Activated naive CD8-positive, alpha-beta T cell treated with anti-CD3 and anti-CD28 coated beads, Interleukin-2, amount 10 ng/mL, durations not matched to agents 7 days and 5 days (primary cell): ENCODE data around the gene PLA2G3. TPM values are rescaled to one million over a fixed set of nuclear protein-coding genes. Genes with fewer than 3 reads are reported as not detected.

Experiments
- ATAC-seq: fragments of 150-1000 bp; cut with Tn5 transposase; one replicate; pipeline ENCODE4 v1.10.0; 2021; ENCODE audit warnings: low read depth, moderate library complexity
- POLR2A ChIA-PET: fragments of 350-600 bp; sonication (Branson Sonifier 250); formaldehyde crosslinking; loops from one replicate; lab custom pipeline; 2021; ENCODE audit warnings: antibody characterized with exemption; lab: Charles Lee
- DNase-seq: peaks from one replicate; pipeline ENCODE4 v3.0.0; 2021
- H3K27ac Mint-ChIP-seq: one replicate; pipeline ENCODE4 v1.8.0; 2022; ENCODE audit warnings: mild to moderate bottlenecking, mixed read lengths
- H3K27me3 Mint-ChIP-seq: one replicate; pipeline ENCODE4 v1.8.0; 2022; ENCODE audit warnings: mild to moderate bottlenecking, moderate library complexity, mixed read lengths
- H3K36me3 Mint-ChIP-seq: one replicate; pipeline ENCODE4 v1.8.0; 2021; ENCODE audit warnings: mild to moderate bottlenecking, mixed read lengths
- H3K4me1 Mint-ChIP-seq: one replicate; pipeline ENCODE4 v1.8.0; 2021; ENCODE audit warnings: mixed read lengths
- H3K4me3 Mint-ChIP-seq: one replicate; pipeline ENCODE4 v1.8.0; 2022; ENCODE audit warnings: mild to moderate bottlenecking, moderate library complexity, mixed read lengths
- H3K9me3 Mint-ChIP-seq: one replicate; pipeline ENCODE4 v1.8.0; 2021; ENCODE audit warnings: mixed read lengths
- total RNA-seq, 2 experiments: library from RNA; stranded (reverse); gene quantifications; one replicate each; pipeline ENCODE4 v1.2.3, GENCODE V29; 2021

PLA2G3 gene
- total RNA-seq, 2 experiments from 2014 or later = not detected

DNA sequence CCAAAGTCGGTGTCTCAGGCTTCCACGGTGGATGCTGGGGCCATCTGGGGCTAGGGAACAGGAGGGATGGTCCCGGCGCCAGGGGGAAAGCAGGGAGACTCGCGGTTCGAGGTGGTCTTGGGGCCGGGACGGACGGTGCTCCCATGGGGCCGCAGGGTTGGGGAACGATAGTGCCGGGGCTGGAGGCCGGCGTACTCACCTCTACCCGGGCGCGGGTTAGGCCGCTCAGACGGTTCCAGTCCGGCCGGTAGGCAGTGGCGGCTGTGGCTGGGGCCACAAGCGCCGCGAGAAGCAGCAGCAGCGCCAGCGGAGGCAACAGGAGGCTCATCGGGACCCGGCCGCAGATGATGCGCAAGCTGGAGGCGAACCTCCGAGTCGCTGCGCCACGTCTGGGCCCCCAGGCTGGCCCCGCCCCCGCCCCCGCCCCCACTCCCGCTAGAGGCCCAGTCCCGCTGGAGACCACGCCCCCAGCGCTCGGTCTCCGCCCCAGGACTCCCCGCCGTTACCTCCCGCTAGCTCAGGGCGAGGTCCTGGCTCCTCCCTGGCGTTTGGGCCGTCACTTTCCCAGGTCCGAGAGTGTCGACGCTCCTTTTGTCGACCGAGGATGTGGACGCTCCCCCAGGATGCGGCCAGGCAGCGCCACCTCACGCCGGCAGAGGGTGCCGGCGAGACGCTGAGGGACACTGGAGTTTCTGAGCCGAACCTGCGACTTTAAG lies 33.0 kb downstream of the PLA2G3 start, which contains the start of gene SELENOM:
TSS of gene SELENOM (minus strand) at position 391 of the 716 bp plus-strand sequence. CDS start at position 328, 63 bp downstream.
- Mint-ChIP-seq H3K4me3 (peak within 1 kb of the TSS; percentile 96), H3K4me1 (peaks cover 8% of the 10 kb centered on the region), H3K27me3 (peaks cover 3% of the 10 kb centered on the region), H3K36me3 (no peaks in the 10 kb centered on the region), H3K27ac (peak within 1 kb of the TSS; percentile 63), H3K9me3 (no peaks in the 10 kb centered on the region)
- POLR2A ChIA-PET = interaction anchor here (0.6 to 1.0 kb wide), 4 partner anchors 26 to 105 kb away, joined by 3 to 5 read pairs (median 4); partner anchors contain the start of genes LIMK2 and SMTN
- ATAC-seq = peak; percentile 94
- DNase-seq = peak; percentile 89

DNA sequence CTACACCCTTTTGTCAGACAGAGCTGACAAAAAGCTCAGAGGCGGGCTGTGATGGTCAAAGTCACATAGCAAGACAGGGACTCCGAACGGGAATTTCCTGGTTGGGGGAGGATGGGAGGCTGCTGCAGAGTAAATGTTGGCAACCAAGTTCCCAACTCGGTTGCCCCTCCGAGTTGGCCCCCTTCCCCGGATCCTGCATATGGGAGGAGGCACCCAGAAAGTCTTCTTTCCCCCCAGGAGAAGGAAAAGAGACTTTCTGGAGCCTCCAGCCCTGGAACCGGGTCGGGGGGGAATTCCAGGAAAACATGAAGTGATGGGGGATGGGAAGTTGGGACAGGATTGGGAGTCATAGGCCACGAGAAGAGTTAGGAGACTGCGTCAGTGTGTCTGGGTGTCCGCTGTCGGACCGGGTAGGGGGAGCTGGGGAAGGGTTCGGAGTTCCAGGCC lies 33.6 kb downstream of the PLA2G3 start:
- POLR2A ChIA-PET = interaction anchor here (1.0 kb wide), 2 partner anchors 26 to 106 kb away, joined by 4 to 5 read pairs; partner anchors contain the start of genes LIMK2 and SMTN
- Mint-ChIP-seq H3K27ac (no peak overlapping the region), H3K9me3 (no peaks in the 10 kb centered on the region), H3K4me1 (peaks cover 10% of the 10 kb centered on the region), H3K4me3 (peak overlapping the region; percentile 96), H3K36me3 (peaks cover 2% of the 10 kb centered on the region), H3K27me3 (peaks cover 3% of the 10 kb centered on the region)
- DNase-seq (no peak), ATAC-seq (no peak)

DNA sequence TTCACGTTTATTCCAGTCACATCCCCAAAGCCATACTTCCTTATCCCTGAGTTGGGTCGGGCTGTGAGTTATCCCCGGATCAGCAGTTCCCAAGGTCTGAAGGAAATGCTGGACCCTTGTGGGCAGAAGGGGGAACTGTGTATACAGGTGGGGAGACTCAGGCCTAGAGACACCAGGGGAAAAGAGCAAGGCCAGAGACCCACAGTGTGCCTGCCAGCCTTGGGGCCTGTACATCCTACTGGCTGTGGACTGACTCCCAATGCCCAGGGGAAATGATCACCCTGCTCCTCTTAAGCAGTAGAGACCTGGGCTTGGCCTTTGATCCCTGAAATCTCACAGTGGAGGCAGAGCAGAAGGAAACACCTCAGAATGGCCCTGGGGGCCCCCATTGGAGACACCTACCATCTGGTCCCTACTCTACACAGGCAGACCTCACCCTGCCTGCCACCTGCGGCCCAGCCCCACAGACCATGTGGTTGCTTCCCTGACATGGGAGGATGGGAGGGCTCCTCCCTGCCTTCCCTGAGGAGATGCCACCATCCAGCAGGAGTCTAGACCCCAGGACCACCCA lies 34.2 kb downstream of the PLA2G3 start:
- DNase-seq (no peak), ATAC-seq (no peak)
- no peak overlapping the region for H3K4me3 Mint-ChIP-seq
- POLR2A ChIA-PET = no interaction called here
- H3K27me3 Mint-ChIP-seq = peaks cover 3% of the 10 kb centered on the region
- H3K36me3 Mint-ChIP-seq = peaks cover 2% of the 10 kb centered on the region
- no peaks in the 10 kb centered on the region for H3K9me3 Mint-ChIP-seq
- H3K27ac Mint-ChIP-seq = no peak overlapping the region
- H3K4me1 Mint-ChIP-seq = peaks cover 10% of the 10 kb centered on the region

DNA sequence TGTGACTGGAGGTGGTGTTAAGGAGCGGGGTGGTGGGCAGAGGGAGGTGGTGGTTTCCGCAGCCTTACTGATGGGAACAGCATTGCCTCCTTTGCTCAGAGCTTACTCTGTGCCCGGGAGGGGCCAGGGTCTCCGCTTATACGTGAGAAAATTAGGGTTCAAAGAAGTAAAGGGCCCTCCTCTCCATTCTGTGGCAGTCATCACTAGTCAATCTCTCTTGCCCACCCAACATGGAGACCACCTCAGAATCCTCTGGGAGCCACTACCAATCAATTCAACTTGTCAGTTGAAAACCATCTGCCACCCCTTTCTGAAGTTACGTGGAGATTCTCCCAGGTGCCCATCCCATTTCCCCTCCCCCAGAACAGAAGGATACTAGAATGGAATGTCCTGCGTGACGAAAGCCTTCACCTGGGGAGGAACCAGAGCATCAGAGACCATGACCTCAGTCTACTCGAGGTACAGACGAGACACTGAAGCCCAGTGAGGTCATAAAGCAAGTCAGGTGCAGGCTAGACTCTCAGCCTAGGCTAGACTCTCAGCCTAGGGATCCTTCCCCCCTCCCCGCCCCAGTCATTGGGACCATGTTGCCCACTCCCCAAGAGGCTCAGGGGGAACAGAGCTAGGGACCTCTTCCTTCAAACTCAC lies 34.9 kb downstream of the PLA2G3 start:
- no peaks in the 10 kb centered on the region for H3K9me3 Mint-ChIP-seq
- peaks cover 10% of the 10 kb centered on the region for H3K4me1 Mint-ChIP-seq
- H3K4me3 Mint-ChIP-seq = no peak overlapping the region
- no peak overlapping the region for H3K27ac Mint-ChIP-seq
- H3K36me3 Mint-ChIP-seq = peaks cover 4% of the 10 kb centered on the region
- ATAC-seq (no peak), DNase-seq (no peak)
- POLR2A ChIA-PET = no interaction called here
- peaks cover 3% of the 10 kb centered on the region for H3K27me3 Mint-ChIP-seq

DNA sequence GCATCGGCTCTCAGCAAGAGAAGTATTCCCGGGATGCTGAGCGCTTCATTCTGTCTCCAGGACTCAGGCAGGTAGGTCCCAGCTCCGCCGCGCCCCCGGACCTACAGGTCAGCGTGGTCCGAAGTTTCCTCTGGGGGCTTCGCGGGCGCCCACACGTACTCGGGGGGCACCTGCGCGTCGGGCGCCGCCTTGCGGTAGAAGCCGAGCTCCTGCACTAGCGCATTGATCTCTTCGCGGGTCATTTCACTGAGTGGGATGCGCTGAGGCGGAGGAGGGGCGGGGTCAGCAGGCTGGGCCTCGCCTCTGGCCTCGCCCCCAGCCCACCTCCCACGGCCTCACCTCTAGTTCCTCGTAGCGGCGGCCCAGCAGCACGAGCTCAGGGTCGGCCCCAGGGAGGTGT lies 35.4 kb downstream of the PLA2G3 start:
- ATAC-seq = no peak
- Mint-ChIP-seq H3K4me3 (no peak overlapping the region), H3K27ac (no peak overlapping the region), H3K9me3 (no peaks in the 10 kb centered on the region), H3K27me3 (peaks cover 3% of the 10 kb centered on the region), H3K4me1 (peaks cover 10% of the 10 kb centered on the region), H3K36me3 (peaks cover 6% of the 10 kb centered on the region)
- DNase-seq = no peak
- POLR2A ChIA-PET = no interaction called here

DNA sequence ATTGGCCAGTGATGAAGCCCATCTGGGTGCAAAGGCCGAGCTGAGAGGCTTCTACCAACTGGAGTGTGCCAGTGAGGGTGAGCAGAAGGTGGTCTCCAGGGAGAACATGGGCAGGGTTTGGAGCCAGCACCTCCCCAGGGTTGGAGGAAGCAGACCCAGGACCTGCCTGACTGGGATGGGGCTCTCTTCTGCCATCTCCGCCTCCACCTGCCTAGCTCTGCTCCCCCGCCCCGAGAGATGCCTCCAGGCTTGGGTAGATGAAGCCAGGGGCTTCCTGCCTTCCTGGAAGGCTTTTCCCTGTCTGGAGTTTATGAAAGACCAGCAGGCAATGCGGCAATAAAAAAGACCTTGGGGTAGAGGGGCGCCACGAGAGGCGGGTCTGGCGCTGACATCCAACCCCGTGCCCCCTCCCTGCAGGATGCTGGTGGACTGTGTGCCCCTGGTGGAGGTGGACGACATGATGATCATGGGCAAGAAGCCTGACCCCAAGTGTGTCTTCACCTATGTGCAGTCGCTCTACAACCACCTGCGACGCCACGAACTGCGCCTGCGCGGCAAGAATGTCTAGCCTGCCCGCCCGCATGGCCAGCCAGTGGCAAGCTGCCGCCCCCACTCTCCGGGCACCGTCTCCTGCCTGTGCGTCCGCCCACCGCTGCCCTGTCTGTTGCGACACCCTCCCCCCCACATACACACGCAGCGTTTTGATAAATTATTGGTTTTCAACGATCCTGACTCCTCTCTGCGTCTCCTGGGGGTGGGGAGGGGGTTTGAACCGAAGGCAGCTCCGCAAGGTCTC lies 36.2 kb downstream of the PLA2G3 start:
- POLR2A ChIA-PET = no interaction called here
- Mint-ChIP-seq H3K4me3 (no peak overlapping the region), H3K9me3 (no peaks in the 10 kb centered on the region), H3K4me1 (peaks cover 10% of the 10 kb centered on the region), H3K27ac (no peak overlapping the region), H3K36me3 (peaks cover 6% of the 10 kb centered on the region), H3K27me3 (peaks cover 3% of the 10 kb centered on the region)
- DNase-seq (no peak), ATAC-seq (no peak)

DNA sequence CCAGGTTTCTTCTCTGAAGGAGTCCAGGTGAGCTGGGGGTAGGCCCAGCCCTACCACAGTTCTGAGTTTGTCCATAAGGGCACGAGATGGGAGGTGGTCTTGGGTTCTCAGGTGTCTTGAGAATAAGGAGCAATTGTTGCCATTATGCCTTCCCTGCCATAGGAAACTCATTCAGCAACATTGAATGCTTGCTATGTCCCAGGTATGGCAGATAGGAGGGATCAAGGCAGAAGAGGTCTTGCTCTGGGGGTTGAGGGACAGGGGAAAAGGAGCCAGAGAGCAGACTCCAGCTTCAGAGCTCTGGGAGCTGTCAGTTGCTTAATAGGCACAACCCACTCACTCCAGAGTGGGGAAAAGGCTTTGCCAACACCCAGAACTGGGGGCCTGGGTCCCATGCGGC lies 37.2 kb downstream of the PLA2G3 start:
- H3K4me1 Mint-ChIP-seq = peaks cover 10% of the 10 kb centered on the region
- peaks cover 8% of the 10 kb centered on the region for H3K36me3 Mint-ChIP-seq
- DNase-seq = no peak
- no peak overlapping the region for H3K4me3 Mint-ChIP-seq
- no peak for ATAC-seq
- peaks cover 3% of the 10 kb centered on the region for H3K27me3 Mint-ChIP-seq
- POLR2A ChIA-PET = no interaction called here
- H3K9me3 Mint-ChIP-seq = no peaks in the 10 kb centered on the region
- no peak overlapping the region for H3K27ac Mint-ChIP-seq

DNA sequence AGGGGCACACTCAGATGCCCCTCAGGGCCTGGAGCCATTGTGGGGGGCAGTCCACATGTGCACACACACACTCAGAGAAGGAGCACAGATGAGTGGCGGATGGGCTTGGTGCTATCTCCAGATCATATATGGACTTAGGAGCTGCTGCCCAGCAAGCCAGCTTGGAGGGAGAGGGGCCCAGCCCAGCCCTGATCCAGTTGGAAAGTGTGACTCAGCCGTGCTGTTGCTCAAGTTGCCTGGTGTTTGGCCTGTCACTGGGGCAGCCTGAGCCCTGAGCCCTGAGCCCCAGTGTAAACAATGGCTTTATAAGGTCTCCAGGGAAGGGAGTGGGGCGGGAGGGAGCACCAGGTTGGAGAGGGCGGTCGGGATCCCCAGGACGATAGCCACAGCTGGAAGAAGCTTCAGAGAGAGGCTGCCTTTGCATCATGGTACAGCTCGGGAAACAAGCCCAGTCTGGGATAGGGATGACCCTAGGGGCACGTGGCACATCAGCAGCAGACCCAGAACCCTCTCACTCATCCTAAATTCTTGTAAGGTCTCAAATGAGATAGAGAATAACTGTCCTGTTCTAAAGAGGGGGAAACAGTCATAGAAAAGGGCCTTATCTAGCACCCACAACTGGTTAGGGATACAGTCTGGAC lies 37.7 kb downstream of the PLA2G3 start:
- H3K36me3 Mint-ChIP-seq = peaks cover 8% of the 10 kb centered on the region
- no peak overlapping the region for H3K27ac Mint-ChIP-seq
- POLR2A ChIA-PET = no interaction called here
- peaks cover 5% of the 10 kb centered on the region for H3K4me1 Mint-ChIP-seq
- ATAC-seq = no peak
- no peaks in the 10 kb centered on the region for H3K9me3 Mint-ChIP-seq
- no peak for DNase-seq
- H3K27me3 Mint-ChIP-seq = peaks cover under 1% of the 10 kb centered on the region
- no peak overlapping the region for H3K4me3 Mint-ChIP-seq

DNA sequence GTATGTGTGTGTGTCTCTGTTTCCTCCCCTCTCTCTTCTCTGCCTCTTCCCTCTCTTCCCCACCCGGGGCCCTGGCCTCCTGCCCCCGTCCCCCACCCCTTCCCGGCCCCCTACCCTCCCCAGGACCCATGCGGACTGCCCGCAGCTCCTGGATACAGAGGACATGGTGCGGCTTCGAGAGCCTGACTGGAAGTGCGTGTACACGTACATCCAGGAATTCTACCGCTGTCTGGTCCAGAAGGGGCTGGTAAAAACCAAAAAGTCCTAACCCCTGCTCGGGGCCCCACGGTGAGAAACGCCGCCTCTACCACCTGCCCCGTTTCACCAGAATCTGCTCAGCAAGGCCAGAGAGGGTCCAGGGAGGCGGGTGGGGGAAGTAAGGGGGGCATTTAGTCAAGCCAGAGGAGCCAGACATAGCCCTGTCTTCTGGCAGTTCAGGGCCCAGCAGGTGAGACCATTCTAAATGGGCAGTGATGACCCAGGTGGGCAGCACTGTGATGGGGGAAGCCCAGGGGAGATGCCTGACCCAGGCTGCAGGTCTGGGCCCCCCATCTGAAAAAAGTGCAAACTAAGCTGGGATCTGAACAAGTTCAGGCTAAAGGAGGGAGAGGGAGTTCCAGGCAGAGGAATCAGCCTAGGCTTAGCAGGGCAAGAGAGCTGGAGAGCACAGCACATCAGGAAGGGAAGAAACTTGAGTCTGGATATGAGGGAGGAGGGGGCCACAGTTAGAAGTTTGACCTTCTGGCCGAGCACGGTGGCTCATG lies 39.4 kb downstream of the PLA2G3 start:
- peaks cover 10% of the 10 kb centered on the region for H3K36me3 Mint-ChIP-seq
- no peak overlapping the region for H3K4me3 Mint-ChIP-seq
- no peaks in the 10 kb centered on the region for H3K9me3 Mint-ChIP-seq
- no peaks in the 10 kb centered on the region for H3K27me3 Mint-ChIP-seq
- DNase-seq (no peak), ATAC-seq (no peak)
- H3K4me1 Mint-ChIP-seq = peaks cover 2% of the 10 kb centered on the region
- POLR2A ChIA-PET = no interaction called here
- no peak overlapping the region for H3K27ac Mint-ChIP-seq

DNA sequence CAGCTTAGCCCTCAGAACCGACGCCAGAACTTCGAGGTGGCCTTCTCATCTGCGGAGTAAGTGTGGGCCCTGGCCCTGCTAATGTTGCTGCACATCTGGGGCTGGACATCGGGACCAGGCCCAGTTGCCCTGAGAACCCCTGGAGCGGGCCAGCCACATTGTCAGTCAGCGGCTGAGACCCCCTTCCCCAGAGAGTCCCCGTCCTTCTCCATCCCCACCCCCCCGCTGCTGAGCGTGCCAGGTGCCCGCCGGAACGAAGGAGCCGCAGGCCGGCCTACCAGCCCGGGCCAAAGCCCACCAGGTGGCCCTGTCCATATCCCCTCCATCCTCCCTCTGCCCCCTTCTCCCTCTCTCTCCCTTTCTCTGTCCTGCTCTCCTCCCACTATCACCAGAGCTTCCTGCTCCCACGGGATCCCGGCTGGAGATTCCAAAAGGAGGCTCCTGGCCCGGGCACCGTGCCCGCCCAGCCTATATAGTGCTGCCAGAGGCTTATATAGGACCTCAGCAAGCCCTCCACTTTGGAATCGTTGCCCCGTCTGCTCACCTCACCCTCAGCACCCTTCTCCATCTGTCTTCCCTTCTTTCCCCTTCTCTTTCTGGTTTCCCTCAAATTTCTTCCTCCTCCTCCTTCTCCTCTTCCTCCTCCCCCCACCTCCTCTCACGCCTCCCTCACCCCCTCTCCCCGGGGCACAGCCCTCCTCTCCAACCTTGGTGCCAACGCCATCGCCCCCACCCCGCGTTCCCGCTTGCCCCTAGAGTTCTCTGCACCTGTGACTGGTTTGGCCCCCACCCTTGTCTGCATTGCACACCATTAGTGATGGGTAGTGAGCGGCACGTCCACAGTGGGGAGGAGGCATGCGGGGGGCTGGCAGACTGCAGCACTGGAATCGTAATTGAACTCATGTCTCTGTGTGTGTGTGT lies 40.2 kb downstream of the PLA2G3 start:
- POLR2A ChIA-PET = interaction anchor here (1.1 kb wide), 1 partner anchor 15 kb away, joined by 3 read pairs; no protein-coding TSS in a partner anchor
- DNase-seq (no peak), ATAC-seq (no peak)
- Mint-ChIP-seq H3K27me3 (no peaks in the 10 kb centered on the region), H3K4me3 (no peak overlapping the region), H3K36me3 (peaks cover 14% of the 10 kb centered on the region), H3K9me3 (no peaks in the 10 kb centered on the region), H3K27ac (no peak overlapping the region), H3K4me1 (peaks cover 2% of the 10 kb centered on the region)

DNA sequence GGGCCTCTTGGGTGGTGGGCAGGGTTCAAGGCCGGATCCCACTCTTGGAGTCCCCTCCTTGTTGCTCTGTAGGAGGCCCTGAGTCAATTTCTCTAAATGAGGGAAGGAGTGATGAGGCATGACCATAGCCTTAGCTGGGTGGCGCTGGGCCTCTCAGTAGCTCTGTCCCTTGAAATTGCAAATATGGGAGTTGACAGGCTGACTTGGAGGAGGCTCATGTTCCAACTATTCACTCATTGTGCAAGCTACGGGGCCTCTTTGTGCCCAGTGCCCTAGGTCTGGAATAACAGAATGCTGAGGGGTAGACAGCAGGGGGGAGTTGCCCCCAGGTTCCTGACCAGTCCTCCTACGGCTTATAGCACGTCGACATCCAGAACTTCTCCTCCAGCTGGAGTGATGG lies 40.9 kb downstream of the PLA2G3 start:
- H3K4me1 Mint-ChIP-seq = peaks cover 2% of the 10 kb centered on the region
- peaks cover 14% of the 10 kb centered on the region for H3K36me3 Mint-ChIP-seq
- no peaks in the 10 kb centered on the region for H3K27me3 Mint-ChIP-seq
- H3K4me3 Mint-ChIP-seq = no peak overlapping the region
- ATAC-seq (no peak), DNase-seq (no peak)
- H3K9me3 Mint-ChIP-seq = no peaks in the 10 kb centered on the region
- no peak overlapping the region for H3K27ac Mint-ChIP-seq
- POLR2A ChIA-PET = interaction anchor here (1.1 kb wide), 1 partner anchor 14 kb away, joined by 3 read pairs; no protein-coding TSS in a partner anchor
